ENCODE measurements around the gene KIF1B.
"Not testable (repeated sequence)": the region's sequence is repeated elsewhere in the genome, so short reads cannot be mapped to it uniquely, and the experiment has no call there.

KIF1B gene

DNA sequence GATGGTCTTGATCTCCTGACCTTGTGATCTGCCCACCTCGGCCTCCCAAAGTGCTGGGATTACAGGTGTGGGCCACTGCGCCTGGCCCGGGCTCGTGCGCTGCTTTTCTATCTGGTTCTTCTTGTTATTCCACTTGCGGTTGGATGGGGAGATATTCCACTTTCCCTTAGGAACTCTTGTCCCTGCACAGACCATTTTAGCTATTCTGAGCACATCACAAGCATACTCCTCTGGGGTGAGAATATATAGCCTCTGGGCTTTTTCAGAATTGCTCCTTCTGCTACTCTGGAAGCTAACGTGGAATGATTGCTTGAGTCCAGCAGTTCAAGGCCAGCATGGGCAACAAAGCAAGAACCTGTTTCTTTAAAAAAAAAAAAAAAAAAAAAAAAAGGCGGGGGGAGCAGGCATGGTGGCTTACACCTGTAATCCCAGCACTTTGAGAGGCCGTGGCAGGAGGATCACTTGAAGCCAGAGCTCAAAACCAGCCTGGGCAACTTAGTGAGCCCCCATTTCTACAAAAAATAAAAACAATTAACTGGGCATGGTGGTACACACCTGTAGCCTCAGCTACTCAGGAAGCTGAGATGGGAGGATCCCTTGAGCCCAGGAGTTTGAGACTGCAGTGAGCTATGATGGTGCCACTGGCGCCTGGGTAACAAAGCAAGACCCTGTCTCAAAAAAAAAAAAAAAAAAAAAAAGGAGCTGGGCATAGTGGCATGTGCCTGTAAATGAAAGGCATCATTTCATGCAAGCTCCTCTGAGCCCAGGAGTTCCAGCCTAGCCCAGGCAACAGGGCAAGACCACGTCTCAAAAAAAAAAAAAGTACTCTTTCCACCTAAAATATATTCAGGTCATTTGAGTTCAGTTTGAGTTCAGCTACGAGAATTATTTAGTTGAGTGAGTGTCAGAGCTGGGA lies 176.6 kb downstream of the KIF1B start:
- DNase-seq, result no peak

DNA sequence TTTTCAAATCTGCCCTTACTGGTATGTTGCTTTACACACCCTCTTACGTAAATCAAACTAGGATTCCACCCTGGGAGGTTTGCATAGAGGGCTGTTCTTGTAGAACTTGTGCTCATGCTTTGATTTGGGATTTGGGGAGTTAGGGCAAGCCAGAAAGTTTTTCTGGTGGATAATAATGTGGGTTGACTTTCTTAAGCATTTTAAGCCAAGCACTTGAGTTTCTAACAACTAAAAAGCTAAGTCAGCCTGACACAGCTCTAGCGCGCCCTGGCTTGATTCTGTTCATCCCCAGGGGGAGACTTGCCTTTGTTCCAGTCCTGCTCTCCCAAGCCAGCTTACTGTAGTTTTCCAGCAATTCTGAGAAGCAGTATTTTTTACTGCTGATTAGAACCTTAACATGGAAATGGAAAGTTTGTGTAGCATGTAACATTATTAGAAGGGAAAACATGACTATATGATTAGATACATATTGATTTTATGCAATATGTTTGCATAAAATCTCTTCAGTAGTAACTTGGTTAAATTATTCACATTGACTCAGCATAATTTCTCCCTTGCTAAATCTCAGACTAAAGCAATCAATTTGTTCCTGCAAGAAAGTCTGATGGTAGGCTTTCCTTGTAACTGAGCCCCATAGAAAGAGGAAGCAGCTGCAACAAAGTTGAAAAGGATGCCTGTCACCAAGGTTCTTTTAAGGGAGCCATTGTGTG lies 177.5 kb downstream of the KIF1B start:
- DNase-seq, result peak; percentile 80

DNA sequence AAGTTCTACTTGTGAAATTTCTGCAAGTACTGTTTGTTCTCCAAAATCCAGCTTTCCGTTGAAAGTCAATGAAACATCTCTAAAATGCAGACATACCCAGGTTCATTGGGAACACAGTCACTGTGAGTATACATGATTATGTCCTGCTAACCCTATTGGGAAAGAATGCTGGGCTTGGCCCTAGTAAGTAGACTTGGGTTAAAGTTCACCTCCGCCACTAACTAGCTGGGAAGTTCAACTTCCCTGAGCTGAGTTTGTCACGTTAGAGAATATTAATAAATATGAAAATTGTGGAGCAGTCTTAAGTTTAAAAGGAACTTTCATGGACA lies 178.0 kb downstream of the KIF1B start:
- DNase-seq, result no peak

DNA sequence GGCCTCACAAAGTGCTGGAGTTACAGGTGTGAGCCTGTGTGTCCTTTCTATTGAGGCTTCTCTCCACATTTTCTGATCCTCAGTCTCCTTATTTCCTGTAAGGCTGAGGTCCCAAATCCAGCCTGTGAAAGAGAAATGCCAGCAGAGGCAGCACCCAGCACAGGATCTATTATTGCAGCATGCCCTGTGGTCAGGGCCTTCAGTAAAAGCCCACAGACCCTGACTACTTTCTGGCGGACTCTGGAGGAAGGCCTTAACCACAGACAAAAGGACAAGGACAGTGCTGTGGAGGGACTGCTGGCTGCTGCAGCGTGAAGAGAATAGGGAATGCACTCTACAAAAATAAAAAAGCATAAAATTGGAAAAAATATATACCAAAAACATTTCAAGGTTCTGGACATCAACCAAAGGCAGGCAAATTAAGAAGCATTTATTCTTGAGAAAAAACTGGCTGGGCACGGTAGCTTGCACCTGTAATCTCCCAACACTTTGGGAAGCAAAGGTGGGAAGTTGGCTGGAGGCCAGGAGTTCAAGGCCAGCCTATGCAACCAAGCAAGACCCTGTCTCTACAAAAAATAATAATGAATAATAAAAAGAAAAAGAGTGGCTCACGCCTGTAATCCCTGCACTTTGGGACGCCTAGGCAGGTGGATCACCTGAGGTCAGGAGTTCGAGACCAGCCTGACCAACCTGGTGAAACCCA lies 179.1 kb downstream of the KIF1B start:
- no peak for DNase-seq

DNA sequence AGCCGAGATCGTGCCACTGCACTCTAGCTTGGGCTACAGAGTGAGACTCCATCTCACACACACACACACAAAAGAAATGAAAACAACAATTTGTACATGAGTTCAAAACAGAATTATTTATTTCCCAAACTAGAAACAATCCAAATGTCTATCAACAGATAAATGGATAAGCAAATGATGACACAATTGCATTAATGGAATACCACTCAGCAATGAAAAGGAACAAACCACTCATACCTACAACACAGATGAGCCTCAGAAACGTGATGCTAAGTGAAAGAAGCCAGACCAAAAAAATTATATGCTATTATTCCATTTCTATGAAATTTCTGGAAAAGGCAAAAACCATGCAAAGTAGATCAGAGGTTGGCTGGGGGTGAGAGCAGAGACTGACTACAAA lies 186.5 kb downstream of the KIF1B start:
- DNase-seq, result no peak

DNA sequence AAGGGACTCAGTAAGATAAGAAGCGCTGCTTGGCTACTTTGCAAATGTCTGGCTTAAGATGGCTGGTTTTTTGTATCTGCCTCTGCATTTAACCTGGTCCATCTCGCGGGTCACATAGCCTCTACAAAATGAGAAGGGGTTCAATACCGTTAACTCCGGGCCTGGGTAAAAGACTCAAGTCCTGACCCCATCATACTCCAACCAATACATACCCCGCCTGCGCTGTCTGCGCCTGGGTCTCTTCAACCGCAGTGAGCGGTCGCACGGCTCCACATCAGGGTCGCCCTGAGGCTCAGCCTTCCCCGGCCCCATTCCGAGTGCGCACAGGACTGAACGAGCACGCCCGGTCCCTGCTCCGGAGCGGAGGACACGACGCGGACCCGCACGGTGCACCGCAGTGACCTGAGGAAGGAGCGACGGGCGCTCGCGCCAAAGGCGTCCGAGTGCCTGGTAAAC lies 187.9 kb downstream of the KIF1B start:
- DNase-seq, result no peak

DNA sequence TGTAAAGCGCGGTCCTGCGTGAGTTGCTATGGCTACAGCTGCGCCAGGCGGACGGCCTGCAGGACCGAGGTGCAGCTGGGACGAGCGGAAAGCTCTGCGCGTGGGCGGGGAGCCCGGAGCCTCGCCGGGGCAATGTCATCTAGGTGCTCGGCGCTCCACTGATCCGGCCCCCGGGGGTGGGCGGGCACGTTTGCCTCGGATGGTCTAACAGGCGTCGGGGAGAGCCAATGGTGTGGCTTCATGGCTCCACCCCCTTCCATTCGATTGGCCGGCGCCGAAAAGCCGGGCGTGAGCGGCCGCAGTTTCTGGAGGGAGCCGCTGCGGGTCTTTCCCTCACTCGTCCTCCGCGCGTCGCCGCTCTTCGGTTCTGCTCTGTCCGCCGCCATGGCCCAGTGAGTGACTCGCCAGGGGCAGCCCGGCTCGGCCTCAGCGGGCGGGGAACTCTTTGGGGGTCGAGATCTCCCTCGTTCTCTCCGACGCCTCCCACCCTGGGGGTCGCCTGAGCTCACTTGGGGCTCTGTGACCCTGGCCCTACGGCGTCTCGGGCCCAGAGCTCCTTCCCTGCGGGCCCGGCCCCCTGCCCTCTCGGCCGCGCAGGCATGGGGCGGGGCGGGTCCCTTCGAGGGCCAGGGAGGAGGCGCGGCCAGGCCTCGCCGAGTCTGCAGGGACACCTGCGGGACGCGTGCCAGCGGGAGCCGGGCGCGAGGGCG lies 188.5 kb downstream of the KIF1B start, which contains the start of gene PGD:
Gene PGD (plus strand): TSS at position 331 of the 710 bp plus-strand sequence. CDS start 54 bp downstream, at position 385.
- DNase-seq, result peak; percentile 99

DNA sequence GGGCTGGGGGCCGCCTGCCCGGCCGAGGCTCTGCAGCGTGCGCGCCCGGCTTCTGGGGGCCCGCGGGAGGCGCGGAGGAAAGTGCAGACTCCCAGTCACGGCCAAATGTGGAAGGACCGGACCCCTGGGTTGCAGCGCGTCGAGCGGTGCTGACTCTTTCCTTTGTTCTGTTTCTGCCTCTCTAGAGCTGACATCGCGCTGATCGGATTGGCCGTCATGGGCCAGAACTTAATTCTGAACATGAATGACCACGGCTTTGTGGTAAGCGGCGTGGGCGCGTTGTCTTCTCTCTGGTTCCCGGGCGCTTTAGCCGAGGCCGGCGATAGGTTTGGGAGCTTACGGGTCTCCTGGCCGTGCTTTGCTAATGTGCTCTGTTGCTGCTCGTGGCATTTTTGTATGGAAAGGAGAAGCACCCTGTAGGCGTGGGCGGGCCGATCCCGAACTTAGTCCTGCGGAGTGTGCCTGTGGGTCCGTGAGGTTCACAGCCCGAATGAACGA lies 189.1 kb downstream of the KIF1B start:
- peak; percentile 26 for DNase-seq

DNA sequence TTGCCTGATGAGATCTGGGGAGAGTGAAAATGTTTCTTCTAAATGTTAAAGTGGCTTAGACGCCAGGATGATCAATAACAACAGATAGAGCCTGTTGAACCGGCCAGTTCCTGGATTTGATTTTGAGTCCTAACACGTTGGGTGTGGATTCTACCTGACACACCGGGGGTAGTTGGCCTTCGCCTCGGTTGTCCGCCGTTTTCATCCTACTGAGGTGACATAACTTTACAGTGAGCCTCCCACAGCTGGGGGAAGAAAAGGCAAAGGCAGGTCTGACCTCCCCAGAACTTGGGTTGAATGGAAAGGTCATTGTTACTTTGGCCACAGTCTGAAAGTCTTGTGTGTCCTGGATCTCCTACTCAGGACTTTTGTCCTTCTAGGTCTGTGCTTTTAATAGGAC lies 189.6 kb downstream of the KIF1B start:
- no peak for DNase-seq

DNA sequence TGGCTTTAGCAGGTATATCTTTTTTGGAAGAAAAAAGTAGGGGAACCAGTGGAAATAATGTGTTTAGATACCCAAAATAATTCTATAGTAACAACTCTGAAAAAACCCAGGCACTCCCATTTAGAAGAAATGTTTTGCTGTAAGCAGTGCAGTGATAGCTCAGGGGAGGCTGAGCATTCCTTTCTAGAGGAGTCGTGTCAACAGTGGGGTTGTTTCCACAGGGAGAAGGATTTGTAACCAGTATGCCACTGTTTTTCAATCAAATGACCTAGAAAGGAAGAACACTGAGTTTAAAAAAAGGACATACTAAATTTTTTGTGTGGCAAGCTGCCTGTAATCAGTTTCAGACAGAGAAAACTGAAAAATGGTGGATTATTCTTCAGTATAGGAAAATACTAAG lies 190.9 kb downstream of the KIF1B start:
- peak; percentile 61 for DNase-seq

DNA sequence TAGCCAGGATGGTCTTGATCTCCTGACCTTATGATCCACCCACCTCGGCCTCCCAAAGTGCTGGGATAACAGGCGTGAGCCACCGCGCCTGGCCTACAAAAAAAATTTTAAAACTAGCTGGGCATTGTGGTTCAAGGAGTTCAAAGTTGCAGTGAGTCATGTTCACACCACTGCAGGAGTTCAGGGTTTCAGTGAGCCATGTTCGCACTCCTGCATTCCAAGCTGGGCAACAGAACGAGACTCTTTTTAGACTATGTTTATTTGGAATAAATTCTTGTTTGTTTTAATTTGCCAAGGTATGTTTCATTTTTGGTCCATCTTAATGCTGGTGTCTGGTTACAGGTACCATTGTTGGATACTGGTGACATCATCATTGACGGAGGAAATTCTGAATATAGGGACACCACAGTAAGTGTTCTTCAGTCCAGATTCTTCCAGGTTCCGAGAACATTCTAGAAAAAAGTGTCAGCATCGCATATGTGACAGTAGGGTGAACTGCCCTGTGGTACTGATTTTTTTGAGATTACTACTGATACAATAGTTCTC lies 192.4 kb downstream of the KIF1B start:
- peak; percentile 9 for DNase-seq

DNA sequence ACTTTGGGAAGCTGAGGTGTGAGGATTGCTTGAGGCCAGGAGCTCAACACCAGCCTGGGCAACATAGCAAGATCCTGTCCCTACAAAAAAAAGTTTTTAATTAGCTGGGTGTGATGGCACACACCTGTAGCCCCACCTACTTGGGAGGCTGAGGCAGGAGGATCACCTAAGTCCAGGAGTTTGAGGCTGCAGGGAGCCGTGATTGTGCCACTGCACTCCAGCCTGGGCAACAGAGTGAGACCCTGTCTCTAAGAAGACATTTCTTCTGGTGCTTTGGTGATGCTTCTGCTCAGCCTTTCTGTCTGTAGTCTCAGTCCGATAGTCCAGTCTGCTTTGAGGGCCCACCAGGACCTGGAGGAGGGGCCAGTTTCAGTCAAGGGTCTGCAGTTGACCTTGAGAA lies 196.8 kb downstream of the KIF1B start:
- DNase-seq, result no peak

DNA sequence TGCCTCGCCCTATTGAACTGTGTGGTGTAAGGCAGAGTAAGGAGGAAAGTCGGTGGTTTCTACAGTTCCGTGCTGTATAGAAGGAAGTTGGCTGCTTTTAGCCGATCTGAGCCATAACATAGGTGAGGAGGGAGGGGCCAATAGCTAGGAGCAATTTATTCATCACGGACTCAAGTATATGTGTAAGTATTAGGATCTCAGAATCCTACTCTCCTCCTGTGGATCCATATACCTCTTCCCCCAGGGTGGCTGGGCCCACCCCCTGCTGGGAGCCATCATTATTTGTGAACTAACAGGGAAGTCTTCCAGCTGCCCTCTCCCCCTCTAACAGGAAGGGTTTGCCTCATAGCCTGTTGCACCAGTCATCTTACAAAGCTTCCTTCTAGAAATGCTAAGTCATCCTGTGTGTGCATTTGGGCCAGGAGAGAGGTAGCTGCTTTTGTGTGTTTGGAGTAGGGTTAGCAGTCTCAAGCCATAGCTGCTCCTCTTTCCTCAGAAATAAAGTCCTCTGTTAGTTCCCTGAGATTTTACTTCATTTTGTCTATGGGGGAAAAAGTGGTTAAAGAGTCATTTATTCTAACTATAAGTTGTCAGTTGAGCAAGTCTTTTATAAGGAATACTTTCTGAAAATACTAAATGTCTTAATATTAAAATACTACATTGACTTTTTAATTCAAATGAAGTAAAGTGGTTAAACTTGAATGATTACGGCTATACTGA lies 205.0 kb downstream of the KIF1B start:
- DNase-seq, result peak; percentile 75

DNA sequence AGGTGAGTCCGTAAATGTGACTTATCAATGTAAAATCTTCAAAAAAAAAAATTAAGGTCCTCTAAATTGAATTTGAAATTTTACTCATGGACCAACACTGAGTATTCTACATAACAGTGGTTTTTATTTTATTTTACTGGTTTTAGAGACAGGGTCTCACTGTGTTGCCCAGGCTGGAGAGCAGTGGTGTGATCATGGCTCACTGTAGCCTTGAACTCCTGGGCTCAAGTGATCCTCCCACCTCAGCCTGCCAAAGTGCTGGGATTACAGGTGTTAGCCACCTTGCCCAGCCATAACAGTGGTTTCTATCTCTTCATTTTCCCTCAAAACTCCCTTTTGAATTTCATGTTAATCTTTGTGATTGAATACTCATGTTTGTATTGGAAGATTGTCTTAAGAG lies 205.6 kb downstream of the KIF1B start:
- not testable (repeated sequence) for DNase-seq

DNA sequence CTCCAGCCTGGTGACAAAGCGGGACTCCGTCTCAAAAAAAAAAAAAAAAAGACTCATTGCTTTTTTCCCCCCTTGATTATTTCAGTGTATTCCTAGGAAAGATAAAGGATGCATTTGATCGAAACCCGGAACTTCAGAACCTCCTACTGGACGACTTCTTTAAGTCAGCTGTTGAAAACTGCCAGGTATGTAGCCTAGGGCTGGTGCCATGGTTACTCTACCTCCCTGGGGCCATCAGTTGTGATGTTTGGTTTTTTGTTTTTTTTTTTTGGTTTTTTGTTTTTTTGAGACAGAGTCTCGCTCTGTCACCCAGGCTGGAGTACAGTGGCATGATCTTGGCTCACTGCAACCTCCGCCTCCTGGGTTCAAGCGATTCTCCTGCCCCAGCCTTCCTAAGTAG lies 208.4 kb downstream of the KIF1B start:
- not testable (repeated sequence) for DNase-seq

DNA sequence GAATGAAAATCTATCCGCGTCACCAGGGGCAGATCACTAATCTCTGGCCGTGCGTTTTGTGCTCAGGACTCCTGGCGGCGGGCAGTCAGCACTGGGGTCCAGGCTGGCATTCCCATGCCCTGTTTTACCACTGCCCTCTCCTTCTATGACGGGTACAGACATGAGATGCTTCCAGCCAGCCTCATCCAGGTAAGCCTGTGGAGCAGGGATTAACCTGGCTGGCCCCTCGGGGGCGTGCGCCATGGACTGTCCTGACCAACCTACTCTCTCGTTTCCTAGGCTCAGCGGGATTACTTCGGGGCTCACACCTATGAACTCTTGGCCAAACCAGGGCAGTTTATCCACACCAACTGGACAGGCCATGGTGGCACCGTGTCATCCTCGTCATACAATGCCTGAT lies 209.0 kb downstream of the KIF1B start:
- DNase-seq, result no peak

DNA sequence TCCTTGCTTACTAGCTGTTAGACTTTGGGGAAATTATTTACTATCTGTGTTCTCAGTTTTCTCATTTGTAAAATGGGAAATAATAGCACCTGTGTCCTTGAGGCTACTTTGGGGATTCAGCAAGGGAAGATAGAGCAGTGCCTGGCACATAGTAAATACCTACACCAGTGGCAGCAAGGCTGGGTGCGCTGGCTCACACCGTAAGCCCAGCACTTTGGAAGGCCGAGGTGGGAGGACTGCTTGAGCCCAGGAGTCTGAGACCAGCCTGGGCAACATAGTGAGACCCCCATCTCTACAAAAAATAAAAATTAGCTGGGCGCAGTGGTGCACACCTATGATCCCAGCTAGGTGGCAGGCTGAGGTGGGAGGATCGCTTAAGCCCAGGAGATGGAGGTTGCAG lies 211.3 kb downstream of the KIF1B start:
- no peak for DNase-seq

DNA sequence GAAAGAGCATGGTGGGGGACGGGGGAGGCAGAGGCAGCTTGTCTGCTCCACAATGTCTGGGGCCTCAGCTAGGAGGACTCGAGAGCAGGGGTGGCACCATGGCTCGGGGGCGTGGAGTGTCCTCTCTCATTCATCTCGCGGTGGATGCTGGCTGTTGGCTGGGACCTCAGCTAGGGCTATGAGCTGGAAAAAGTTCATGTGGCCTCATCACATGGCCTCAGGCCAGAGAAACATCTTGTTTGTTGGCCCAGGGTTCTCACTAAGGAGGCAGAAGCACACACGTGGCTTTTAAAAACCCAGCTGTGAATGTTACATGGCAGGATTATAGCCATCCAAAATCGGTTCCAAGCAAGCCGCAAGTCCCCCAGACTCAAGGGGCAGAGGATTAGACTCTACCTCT lies 213.7 kb downstream of the KIF1B start:
- DNase-seq, result peak; percentile 19

DNA sequence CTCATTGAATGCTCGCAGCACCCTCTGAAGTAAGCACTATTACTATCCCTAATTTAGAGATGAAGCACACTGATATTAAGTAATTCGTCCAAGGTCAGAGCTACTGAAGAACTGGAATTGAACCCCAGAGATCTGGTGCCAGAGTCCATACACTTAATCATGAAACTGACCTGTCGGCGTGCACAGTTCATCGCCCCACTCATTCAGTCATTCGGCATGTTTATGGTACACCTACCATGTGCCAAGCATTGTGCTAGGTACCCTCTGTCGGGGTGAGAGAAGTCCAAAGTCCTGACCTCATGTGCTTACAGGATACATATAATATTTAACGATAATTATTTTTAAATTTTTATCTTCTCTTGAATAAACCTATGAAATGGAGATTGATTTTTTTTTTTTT lies 214.3 kb downstream of the KIF1B start:
- no peak for DNase-seq

DNA sequence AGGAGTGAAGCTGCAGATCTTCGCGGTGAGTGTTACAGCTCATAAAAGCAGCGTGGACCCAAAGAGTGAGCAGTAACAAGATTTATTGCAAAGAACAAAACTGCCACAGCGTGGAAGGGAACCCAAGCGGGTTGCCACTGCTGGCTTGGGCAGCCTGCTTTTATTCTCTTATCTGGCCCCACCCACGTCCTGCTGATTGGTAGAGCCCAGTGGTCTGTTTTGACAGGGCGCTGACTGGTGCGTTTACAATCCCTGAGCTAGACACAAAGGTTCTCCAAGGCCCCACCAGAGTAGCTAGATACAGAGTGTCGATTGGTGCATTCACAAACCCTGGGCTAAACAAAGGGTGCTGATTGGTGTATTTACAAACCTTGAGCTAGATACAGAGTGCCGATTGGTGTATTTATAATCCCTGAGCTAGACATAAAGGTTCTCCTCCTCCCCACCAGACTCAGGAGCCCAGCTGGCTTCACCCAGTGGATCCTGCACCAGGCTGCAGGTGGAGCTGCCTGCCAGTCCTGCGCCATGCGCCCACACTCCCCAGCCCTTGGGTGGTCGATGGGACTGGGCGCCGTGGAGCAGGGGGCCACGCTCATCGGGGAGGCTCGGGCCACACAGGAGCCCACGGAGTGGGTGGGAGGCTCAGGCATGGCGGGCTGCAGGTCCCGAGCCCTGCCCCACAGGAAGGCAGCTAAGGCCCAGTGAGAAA lies 215.6 kb downstream of the KIF1B start:
- DNase-seq, result not testable (repeated sequence)

DNA sequence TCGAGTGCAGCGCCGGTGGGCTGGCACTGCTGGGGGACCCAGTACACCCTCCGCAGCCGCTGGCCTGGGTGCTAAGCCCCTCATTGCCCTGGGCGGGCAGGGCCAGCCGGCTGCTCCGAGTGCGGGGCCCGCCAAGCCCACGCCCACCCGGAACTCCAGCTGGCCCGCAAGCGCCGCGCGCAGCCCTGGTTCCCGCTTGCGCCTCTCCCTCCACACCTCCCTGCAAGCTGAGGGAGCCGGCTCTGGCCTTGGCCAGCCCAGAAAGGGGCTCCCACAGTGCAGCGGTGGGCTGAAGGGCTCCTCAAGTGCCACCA lies 216.1 kb downstream of the KIF1B start:
- not testable (repeated sequence) for DNase-seq
